Thyroid gland (tissue), 4 donors: ENCODE results near the gene MMEL1. TPM values are rescaled to one million over a fixed set of nuclear protein-coding genes. Genes with fewer than 3 reads are reported as not detected.

Source experiments
- DNase-seq, 2 donors: peaks; one replicate each; pipeline ENCODE4 v3.0.0-alpha.2; 2019
- H3K27ac ChIP-seq, 3 donors: fragments of 200-600 bp; sonication (generic); 1 replicate in 2 of 3; 2 replicates in 1 of 3; pipeline ENCODE4 v1.5.1; 2016 to 2019; ENCODE audit warnings: mild to moderate bottlenecking in 1 of 3, moderate library complexity in 1 of 3
- H3K27me3 ChIP-seq: fragments of 200-600 bp; sonication (generic); one replicate; pipeline ENCODE4 v1.5.1; 2019
- H3K36me3 ChIP-seq, 2 donors: fragments of 200-600 bp; sonication (generic); one replicate each; pipeline ENCODE4 v1.5.1; 2016 to 2019
- H3K4me1 ChIP-seq, 2 donors: fragments of 200-600 bp; sonication (generic); one replicate each; pipeline ENCODE4 v1.5.1; 2017 to 2019
- H3K4me3 ChIP-seq, 3 donors: fragments of 200-600 bp; sonication (generic); replicated peaks in 1 of 3; 1 replicate in 2 of 3; 2 replicates in 1 of 3; pipeline ENCODE4 v1.5.1; 2016; ENCODE audit warnings: mild to moderate bottlenecking in 1 of 3
- H3K9me3 ChIP-seq: fragments of 200-600 bp; sonication (generic); one replicate; pipeline ENCODE4 v1.5.1; 2017
- CTCF ChIP-seq, 6 experiments: fragments of 200-600 bp in 3 of 6; fragments of 450-650 bp in 3 of 6; sonication (generic) in 3 of 6; IDR thresholded peaks; one replicate each; pipeline ENCODE4 v1.5.1; 2016 to 2019; ENCODE audit warnings: antibody characterized with exemption in 6 of 6, mild to moderate bottlenecking in 2 of 6, inconsistent platforms in 1 of 6, moderate library complexity in 1 of 6
- POLR2A ChIP-seq, 2 donors: fragments of 450-650 bp; IDR thresholded peaks; one replicate each; pipeline ENCODE4 v1.6.1; 2017; ENCODE audit warnings: antibody characterized with exemption in 2 of 2, mild to moderate bottlenecking in 2 of 2, moderate library complexity in 1 of 2
- WGBS, 2 donors: methylation state at CpG; one replicate each; pipeline ENCODE4 v1.1.5; 2017; 5-methylcytosine and 5-hydroxymethylcytosine counted together
- intact Hi-C: fragments of 100-400 bp; cut with DNase I; formaldehyde crosslinking; loops from one replicate; pipeline ENCODE4 v1.15.1; 2023
- total RNA-seq, 4 donors: library from RNA; depleted of rRNA; stranded (reverse); fragments of >200 nt; gene quantifications; one replicate each; pipeline ENCODE4 v1.2.3, GENCODE V29; 2016

MMEL1 gene
- total RNA-seq, 4 donors from 2014 or later = 0.98 to 2.5 (median 2.0) TPM; not detected in 1

- TF ChIP-seq CTCF (IDR thresholded peaks at IDR 0.05) = no peak
- TF ChIP-seq POLR2A (IDR thresholded peaks at IDR 0.05) = no peak
- peaks cover 14 to 18% of the 10 kb centered on the region in 2 donors for H3K4me1 ChIP-seq
- DNase-seq = no peak
- H3K9me3 ChIP-seq = no peaks in the 10 kb centered on the region
- no peaks in the 10 kb centered on the region for H3K36me3 ChIP-seq
- no peaks in the 10 kb centered on the region for H3K27me3 ChIP-seq
- intact Hi-C loops = loop anchor here (5.0 kb wide), 1 partner anchor 47 kb away; no protein-coding TSS in a partner anchor
- no peak overlapping the region for H3K27ac ChIP-seq
- WGBS, 2 donors = 50 to 65% methylated on average over 4 to 11 of the region's 11 CpGs
- no peak overlapping the region for H3K4me3 ChIP-seq
Measured at GRCh38 chr1:2639203-2639602, 6.4 kb upstream of the MMEL1 start.

GRCh38 chr1:2638466-2639115, 5.8 kb upstream of the MMEL1 start:
- Histone ChIP-seq H3K4me1 (peaks cover 13 to 17% of the 10 kb centered on the region in 2 donors), H3K27me3 (no peaks in the 10 kb centered on the region), H3K36me3 (no peaks in the 10 kb centered on the region), H3K9me3 (no peaks in the 10 kb centered on the region), H3K27ac (no peak overlapping the region), H3K4me3 (no peak overlapping the region)
- no peak for DNase-seq
- WGBS, 2 donors = 71 to 76% methylated on average over 15 to 16 of the region's 16 CpGs
- intact Hi-C loops = loop anchor here (5.0 kb wide), 1 partner anchor 46 kb away; no protein-coding TSS in a partner anchor
- TF ChIP-seq CTCF (IDR thresholded peaks at IDR 0.05) (no peak), POLR2A (IDR thresholded peaks at IDR 0.05) (no peak)

- no peak overlapping the region for H3K27ac ChIP-seq
- DNase-seq = no peak
- no peaks in the 10 kb centered on the region for H3K9me3 ChIP-seq
- TF ChIP-seq CTCF (IDR thresholded peaks at IDR 0.05) (no peak), POLR2A (IDR thresholded peaks at IDR 0.05) (no peak)
- 62 to 73% methylated on average over 6 to 9 of the region's 10 CpGs for WGBS, 2 donors
- no peaks in the 10 kb centered on the region for H3K27me3 ChIP-seq
- H3K4me1 ChIP-seq = peaks cover 10 to 12% of the 10 kb centered on the region in 2 donors
- intact Hi-C loops = loop anchor here (5.0 kb wide), 1 partner anchor 45 kb away; no protein-coding TSS in a partner anchor
- H3K4me3 ChIP-seq = no peak overlapping the region
- no peaks in the 10 kb centered on the region for H3K36me3 ChIP-seq
Measured at GRCh38 chr1:2637442-2638145, 4.8 kb upstream of the MMEL1 start.

GRCh38 chr1:2636733-2637132, 3.9 kb upstream of the MMEL1 start:
- Histone ChIP-seq H3K9me3 (no peaks in the 10 kb centered on the region), H3K27ac (no peak overlapping the region), H3K27me3 (no peaks in the 10 kb centered on the region), H3K36me3 (no peaks in the 10 kb centered on the region), H3K4me3 (no peak overlapping the region), H3K4me1 (peaks cover 3 to 6% of the 10 kb centered on the region in 2 donors)
- TF ChIP-seq POLR2A (IDR thresholded peaks at IDR 0.05) = no peak
- no peak for TF ChIP-seq CTCF (IDR thresholded peaks at IDR 0.05)
- no peak for DNase-seq
- WGBS, 2 donors = 89 to 95% methylated on average over 6 to 7 of the region's 7 CpGs
- intact Hi-C loops = loop anchor here (5.0 kb wide), 1 partner anchor 44 kb away; no protein-coding TSS in a partner anchor
